ENCODE data around the gene RLF. TPM values are rescaled to one million over a fixed set of nuclear protein-coding genes. Genes with fewer than 3 reads are reported as not detected.

RLF gene
- total RNA-seq, 5 donors from 2014 or later (not counting 1 experiment from before 2014, with no cell fraction given), result 17.5 to 25.1 (median 18.4) TPM

DNA sequence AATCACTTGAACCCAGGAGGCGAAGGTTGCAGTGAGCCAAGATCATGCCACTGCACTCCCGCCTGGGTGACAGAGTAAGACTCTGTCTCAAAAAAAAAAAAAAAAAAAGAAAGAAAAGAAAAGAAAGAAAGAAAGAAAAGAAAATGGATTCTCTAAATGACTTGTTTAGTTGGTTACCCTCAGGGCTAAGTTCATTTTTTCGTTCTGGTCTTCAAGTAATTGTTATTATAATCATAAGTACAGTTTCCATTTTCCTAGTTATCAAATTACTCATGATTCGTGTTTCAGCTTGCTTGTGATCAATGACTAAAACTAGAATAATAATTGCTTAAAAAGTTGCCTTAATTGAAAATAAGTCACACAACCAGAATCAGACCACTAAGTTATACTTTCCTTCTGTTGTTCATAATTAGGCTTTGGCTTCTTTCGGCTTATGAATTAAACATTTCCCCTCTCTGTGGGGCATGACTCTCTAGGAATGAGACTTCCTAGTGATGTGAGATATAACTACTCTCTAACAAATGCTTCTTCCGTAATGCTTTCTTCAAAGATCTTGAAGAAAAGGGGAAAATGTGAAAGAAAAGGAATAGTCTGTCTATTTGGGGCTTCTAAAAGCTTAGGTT lies 9.6 kb upstream of the RLF start:
- WGBS (ENCODE audit: insufficient coverage), result no CpG with 5 or more reads among the region's 6 CpGs
- H3K4me3 ChIP-seq (ENCODE audit: control insufficient read depth in 1 of 2, extremely low read depth in 1 of 2, low read length in 1 of 2), result no peak overlapping the region

DNA sequence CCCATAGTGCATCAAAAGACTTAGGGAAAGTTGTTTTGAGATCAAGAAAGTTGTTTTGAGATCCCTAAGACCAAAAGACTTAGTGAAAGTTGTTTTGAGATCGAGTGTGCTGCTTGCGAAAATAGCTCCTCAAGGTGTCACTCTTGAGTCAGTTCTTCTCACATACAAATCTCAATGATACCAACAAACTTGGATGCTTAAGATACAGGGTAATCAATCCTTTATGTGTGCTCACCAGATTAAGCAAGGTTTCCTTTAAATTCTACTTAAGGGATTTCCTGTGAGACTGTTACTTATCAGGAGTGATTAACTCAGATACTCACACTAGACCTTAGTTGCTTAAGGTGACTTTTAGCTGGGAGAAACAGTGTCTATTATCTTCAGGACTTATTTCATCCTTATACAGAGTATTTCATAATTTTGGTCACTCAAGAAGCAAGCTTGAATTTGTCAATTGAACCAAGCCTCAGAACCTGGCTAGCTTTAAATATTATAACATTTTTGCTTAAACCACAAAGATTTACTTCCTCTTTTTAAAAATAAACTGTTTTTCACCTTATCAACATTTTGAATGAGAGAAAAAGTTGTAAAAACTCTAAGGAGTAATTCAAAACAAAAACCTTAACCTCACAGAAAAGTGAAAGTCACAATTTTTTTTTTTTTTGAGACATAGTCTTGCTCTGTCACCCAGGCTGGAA lies 8.0 kb upstream of the RLF start:
- peak; percentile 57 to 81 (median 70) for ATAC-seq (replicated peaks in 1 of 4)
- no peaks in the 10 kb centered on the region for H3K36me3 ChIP-seq (ENCODE audit: control insufficient read depth in 2 of 2, extremely low read depth in 1 of 2, insufficient read depth in 1 of 2, low read length in 1 of 2)
- peak overlapping the region; percentile 40 to 82 for H3K27ac Mint-ChIP-seq

More for the DNA sequence above, 9.6 kb upstream of the RLF start:
- Mint-ChIP-seq H3K9me3 (no peaks in the 10 kb centered on the region), H3K27ac (no peak overlapping the region), H3K27me3 (peaks cover 12 to 19% of the 10 kb centered on the region in 2 donors), H3K36me3 (no peaks in the 10 kb centered on the region), H3K4me3 (no peak overlapping the region), H3K4me1 (peaks cover 5 to 10% (median 6%) of the 10 kb centered on the region in 3 donors)
- Histone ChIP-seq H3K4me1 (ENCODE audit: control insufficient read depth in 1 of 2, extremely low read depth in 1 of 2, insufficient read depth in 2 of 2, low read length in 2 of 2) (no peaks in the 10 kb centered on the region), H3K36me3 (ENCODE audit: control insufficient read depth in 2 of 2, extremely low read depth in 1 of 2, insufficient read depth in 1 of 2, low read length in 1 of 2) (no peaks in the 10 kb centered on the region), H3K27me3 (replicated peaks in 1 of 2; ENCODE audit: control insufficient read depth in 2 of 2, extremely low read depth in 1 of 2, insufficient read depth in 2 of 2, low read length in 1 of 2) (no peaks in the 10 kb centered on the region), H3K9me3 (no peaks in the 10 kb centered on the region), H3K27ac (ENCODE audit: low read length) (no peak overlapping the region)
- CTCF ChIA-PET, result interaction anchor here (0.6 to 5.0 kb wide), 19 partner anchors 8 to 614 kb away, joined by 3 to 75 read pairs (median 7); no protein-coding TSS in a partner anchor
- POLR2A ChIA-PET, result interaction anchor here (0.6 to 0.7 kb wide), 2 partner anchors 235 to 271 kb away, joined by 4 to 7 read pairs; no protein-coding TSS in a partner anchor
- ATAC-seq (replicated peaks in 1 of 4), result no peak
- no peak for DNase-seq

DNA sequence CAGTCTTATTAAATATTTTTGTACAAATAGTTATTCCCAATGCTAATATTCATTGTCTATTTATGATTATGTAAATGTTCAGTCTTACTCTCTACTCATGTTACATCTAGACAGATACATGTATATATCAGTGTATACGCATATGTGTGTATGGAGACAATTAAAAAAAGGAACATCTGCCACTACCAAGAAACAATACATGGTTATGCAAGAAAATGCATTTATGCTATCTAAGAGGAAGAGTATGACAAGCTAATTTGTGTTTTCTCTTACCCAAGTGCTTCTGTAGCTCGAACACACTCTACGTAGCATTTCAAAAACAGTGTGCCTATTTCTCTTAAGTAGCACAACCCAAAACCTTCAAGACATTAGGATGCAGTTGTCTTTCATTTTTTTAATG lies 6.1 kb upstream of the RLF start:
- CTCF ChIA-PET, result interaction anchor here in 1 of 2 donors (0.6 to 5.0 kb wide), 8 partner anchors 11 to 360 kb away, joined by 3 to 75 read pairs (median 4); no protein-coding TSS in a partner anchor
- H3K4me3 Mint-ChIP-seq, result no peak overlapping the region
- no peaks in the 10 kb centered on the region for H3K27me3 ChIP-seq (replicated peaks in 1 of 2; ENCODE audit: control insufficient read depth in 2 of 2, extremely low read depth in 1 of 2, insufficient read depth in 2 of 2, low read length in 1 of 2)
- H3K27ac Mint-ChIP-seq, result no peak overlapping the region
- no peaks in the 10 kb centered on the region for H3K9me3 ChIP-seq
- DNase-seq (no peak), ATAC-seq (replicated peaks in 1 of 4) (no peak)
- H3K4me3 ChIP-seq (ENCODE audit: control insufficient read depth in 1 of 2, extremely low read depth in 1 of 2, low read length in 1 of 2), result no peak overlapping the region
- no peak overlapping the region for H3K27ac ChIP-seq (ENCODE audit: low read length)
- WGBS (ENCODE audit: insufficient coverage), result no CpG with 5 or more reads among the region's 3 CpGs
- no peaks in the 10 kb centered on the region for H3K9me3 Mint-ChIP-seq
- H3K36me3 Mint-ChIP-seq, result no peaks in the 10 kb centered on the region
- no peaks in the 10 kb centered on the region for H3K4me1 ChIP-seq (ENCODE audit: control insufficient read depth in 1 of 2, extremely low read depth in 1 of 2, insufficient read depth in 2 of 2, low read length in 2 of 2)
- POLR2A ChIA-PET, result interaction anchor here (0.6 kb wide), 2 partner anchors 25 to 438 kb away, joined by 3 read pairs; no protein-coding TSS in a partner anchor
- H3K4me1 Mint-ChIP-seq, result peaks cover 5 to 10% (median 6%) of the 10 kb centered on the region in 3 donors
- no peaks in the 10 kb centered on the region for H3K36me3 ChIP-seq (ENCODE audit: control insufficient read depth in 2 of 2, extremely low read depth in 1 of 2, insufficient read depth in 1 of 2, low read length in 1 of 2)
- no peaks in the 10 kb centered on the region for H3K27me3 Mint-ChIP-seq

More for the DNA sequence above, 8.0 kb upstream of the RLF start:
- Histone ChIP-seq H3K9me3 (no peaks in the 10 kb centered on the region), H3K4me3 (ENCODE audit: control insufficient read depth in 1 of 2, extremely low read depth in 1 of 2, low read length in 1 of 2) (no peak overlapping the region), H3K27me3 (replicated peaks in 1 of 2; ENCODE audit: control insufficient read depth in 2 of 2, extremely low read depth in 1 of 2, insufficient read depth in 2 of 2, low read length in 1 of 2) (no peaks in the 10 kb centered on the region), H3K4me1 (ENCODE audit: control insufficient read depth in 1 of 2, extremely low read depth in 1 of 2, insufficient read depth in 2 of 2, low read length in 2 of 2) (no peaks in the 10 kb centered on the region), H3K27ac (ENCODE audit: low read length) (no peak overlapping the region)
- Mint-ChIP-seq H3K36me3 (no peaks in the 10 kb centered on the region), H3K4me1 (peaks cover 5 to 10% (median 6%) of the 10 kb centered on the region in 3 donors), H3K4me3 (peak overlapping the region in 2 of 3 donors; percentile 14 to 23), H3K9me3 (no peaks in the 10 kb centered on the region), H3K27me3 (peaks cover 4% of the 10 kb centered on the region in 2 donors)
- ChIA-PET POLR2A (interaction anchor here (0.7 kb wide), 3 partner anchors 228 to 297 kb away, joined by 3 to 5 read pairs (median 5); partner anchors contain the start of gene ZFP69B (in 1 of the 2)), CTCF (interaction anchor here (0.6 to 5.0 kb wide), 39 partner anchors 8 to 1030 kb away, joined by 3 to 75 read pairs (median 5); partner anchors contain the start of genes RLF (in 1 of the 2) and SMAP2 (in 1 of the 2))
- peak in 20 of 35 experiments; percentile 9 to 83 (median 24) for DNase-seq
- WGBS (ENCODE audit: insufficient coverage), result no CpG with 5 or more reads among the region's 2 CpGs

DNA sequence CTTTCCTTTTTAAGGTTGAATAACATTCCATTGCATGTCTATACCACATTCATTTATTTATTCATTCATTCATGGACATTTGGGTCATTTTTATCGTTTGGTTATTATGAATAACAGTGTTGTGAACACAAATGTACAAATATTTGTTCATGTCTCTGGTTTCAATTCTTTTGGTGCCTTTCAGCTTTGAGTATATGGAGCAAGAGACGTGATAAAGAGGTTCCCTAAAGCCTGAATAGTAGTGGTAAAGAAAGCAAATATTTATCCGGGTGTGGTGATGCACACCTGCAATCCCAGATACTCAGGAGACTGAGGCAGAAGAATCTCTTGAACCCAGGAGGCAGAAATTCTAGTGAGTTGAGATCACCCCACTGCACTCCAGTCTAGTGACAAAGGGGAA lies 5.3 kb upstream of the RLF start:
- H3K36me3 Mint-ChIP-seq, result no peaks in the 10 kb centered on the region
- ATAC-seq (replicated peaks in 1 of 4) (no peak), DNase-seq (no peak)
- H3K27me3 Mint-ChIP-seq, result no peaks in the 10 kb centered on the region
- H3K4me3 Mint-ChIP-seq, result no peak overlapping the region
- no peaks in the 10 kb centered on the region for H3K9me3 Mint-ChIP-seq
- H3K4me1 ChIP-seq (ENCODE audit: control insufficient read depth in 1 of 2, extremely low read depth in 1 of 2, insufficient read depth in 2 of 2, low read length in 2 of 2), result peaks cover 4% of the 10 kb centered on the region in 2 experiments
- H3K4me3 ChIP-seq (ENCODE audit: control insufficient read depth in 1 of 2, extremely low read depth in 1 of 2, low read length in 1 of 2), result no peak overlapping the region
- H3K4me1 Mint-ChIP-seq, result peaks cover 9 to 12% (median 9%) of the 10 kb centered on the region in 3 donors
- H3K27ac Mint-ChIP-seq, result no peak overlapping the region
- no peaks in the 10 kb centered on the region for H3K9me3 ChIP-seq
- H3K27ac ChIP-seq (ENCODE audit: low read length), result no peak overlapping the region
- no CpG with 5 or more reads among the region's 3 CpGs for WGBS (ENCODE audit: insufficient coverage)
- H3K36me3 ChIP-seq (ENCODE audit: control insufficient read depth in 2 of 2, extremely low read depth in 1 of 2, insufficient read depth in 1 of 2, low read length in 1 of 2), result no peaks in the 10 kb centered on the region
- no peaks in the 10 kb centered on the region for H3K27me3 ChIP-seq (replicated peaks in 1 of 2; ENCODE audit: control insufficient read depth in 2 of 2, extremely low read depth in 1 of 2, insufficient read depth in 2 of 2, low read length in 1 of 2)
- ChIA-PET CTCF (interaction anchor here in 1 of 2 donors (0.7 to 5.0 kb wide), 4 partner anchors 81 to 282 kb away, joined by 3 to 75 read pairs (median 4); no protein-coding TSS in a partner anchor), POLR2A (interaction anchor here (0.6 kb wide), 2 partner anchors 100 to 271 kb away, joined by 3 to 4 read pairs; no protein-coding TSS in a partner anchor)

DNA sequence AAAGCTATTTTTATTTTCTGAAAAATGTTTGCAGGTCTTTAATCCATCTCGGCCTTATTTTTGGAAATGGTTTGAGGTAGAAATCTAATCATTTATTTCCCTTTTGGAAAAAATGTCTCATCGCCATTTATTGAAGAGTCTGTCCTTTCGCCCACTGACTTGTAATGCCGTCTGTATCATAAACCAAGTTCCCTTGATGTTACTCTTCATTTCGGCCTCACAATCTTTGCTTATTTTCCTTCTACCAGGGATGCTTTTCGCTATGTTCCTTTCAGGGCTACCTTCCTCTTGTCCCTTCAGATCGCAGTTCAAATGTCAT lies 422 bp upstream of the RLF start:
- H3K36me3 ChIP-seq (ENCODE audit: control insufficient read depth in 2 of 2, extremely low read depth in 1 of 2, insufficient read depth in 1 of 2, low read length in 1 of 2), result no peaks in the 10 kb centered on the region
- DNase-seq (no peak), ATAC-seq (replicated peaks in 1 of 4) (no peak)
- H3K27ac ChIP-seq (ENCODE audit: low read length), result peak overlapping the region; percentile 97
- Mint-ChIP-seq H3K4me3 (no peak overlapping the region), H3K4me1 (peaks cover 7% of the 10 kb centered on the region in 3 donors), H3K36me3 (peaks cover 2% of the 10 kb centered on the region), H3K27me3 (no peaks in the 10 kb centered on the region), H3K27ac (peak overlapping the region; percentile 99), H3K9me3 (no peaks in the 10 kb centered on the region)
- no peaks in the 10 kb centered on the region for H3K9me3 ChIP-seq
- ChIA-PET POLR2A (interaction anchor here (0.6 to 1.8 kb wide), 6 partner anchors 92 to 225 kb away, joined by 3 to 4 read pairs (median 4); partner anchors contain the start of gene SMAP2 (in 1 of the 2)), CTCF (interaction anchor here (0.6 to 1.7 kb wide), 7 partner anchors 8 to 235 kb away, joined by 3 to 4 read pairs (median 3); no protein-coding TSS in a partner anchor)
- peaks cover 12 to 31% of the 10 kb centered on the region in 2 experiments for H3K4me1 ChIP-seq (ENCODE audit: control insufficient read depth in 1 of 2, extremely low read depth in 1 of 2, insufficient read depth in 2 of 2, low read length in 2 of 2)
- H3K4me3 ChIP-seq (ENCODE audit: control insufficient read depth in 1 of 2, extremely low read depth in 1 of 2, low read length in 1 of 2), result peak overlapping the region; percentile 91 to 92
- no peaks in the 10 kb centered on the region for H3K27me3 ChIP-seq (replicated peaks in 1 of 2; ENCODE audit: control insufficient read depth in 2 of 2, extremely low read depth in 1 of 2, insufficient read depth in 2 of 2, low read length in 1 of 2)
- WGBS (ENCODE audit: insufficient coverage), result 18% methylated on average over 6 of the region's 7 CpGs

DNA sequence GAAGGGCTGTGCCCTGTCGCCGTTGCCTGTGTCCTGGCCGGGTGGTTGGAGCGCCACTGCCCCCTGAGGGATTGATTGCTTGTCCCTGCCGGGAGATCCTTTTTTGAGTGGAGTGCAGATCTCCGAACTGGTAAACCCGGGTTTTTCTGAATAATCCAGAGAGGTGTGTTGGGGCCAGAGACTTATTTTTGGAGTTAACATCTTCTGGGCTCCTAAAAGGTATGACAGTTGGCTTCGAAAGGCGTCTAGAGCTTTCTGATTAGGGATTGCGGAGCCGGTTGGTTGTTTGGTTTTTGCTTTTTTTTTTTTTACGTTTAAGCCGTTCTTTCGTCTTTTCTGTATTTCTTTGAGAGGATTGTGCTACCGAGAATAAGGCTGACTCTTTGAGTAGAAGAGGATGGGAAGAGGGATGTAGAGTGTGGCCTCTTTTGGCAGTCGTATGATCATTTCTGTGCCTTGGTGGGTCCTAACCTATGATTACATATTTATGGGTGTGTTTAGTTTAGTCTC lies 756 bp downstream of the RLF start:
- DNase-seq (peak in 4 of 35 experiments; percentile 6 to 16 (median 10)), ATAC-seq (replicated peaks in 1 of 4) (peak in 2 of 4 experiments; percentile 14 to 19)
- Mint-ChIP-seq H3K27me3 (no peaks in the 10 kb centered on the region), H3K9me3 (no peaks in the 10 kb centered on the region), H3K36me3 (peaks cover 5% of the 10 kb centered on the region), H3K27ac (no peak overlapping the region), H3K4me3 (no peak overlapping the region), H3K4me1 (peaks cover 8% of the 10 kb centered on the region in 3 donors)
- Histone ChIP-seq H3K4me3 (ENCODE audit: control insufficient read depth in 1 of 2, extremely low read depth in 1 of 2, low read length in 1 of 2) (peak overlapping the region; percentile 91 to 92), H3K27ac (ENCODE audit: low read length) (peak overlapping the region; percentile 97), H3K9me3 (no peaks in the 10 kb centered on the region), H3K27me3 (replicated peaks in 1 of 2; ENCODE audit: control insufficient read depth in 2 of 2, extremely low read depth in 1 of 2, insufficient read depth in 2 of 2, low read length in 1 of 2) (no peaks in the 10 kb centered on the region), H3K4me1 (ENCODE audit: control insufficient read depth in 1 of 2, extremely low read depth in 1 of 2, insufficient read depth in 2 of 2, low read length in 2 of 2) (peaks cover 12 to 31% of the 10 kb centered on the region in 2 experiments), H3K36me3 (ENCODE audit: control insufficient read depth in 2 of 2, extremely low read depth in 1 of 2, insufficient read depth in 1 of 2, low read length in 1 of 2) (no peaks in the 10 kb centered on the region)
- WGBS (ENCODE audit: insufficient coverage), result 0% methylated on average over 14 of the region's 16 CpGs
- ChIA-PET POLR2A (interaction anchor here (0.5 to 1.8 kb wide), 8 partner anchors 22 to 297 kb away, joined by 3 to 11 read pairs (median 4); partner anchors contain the start of gene SMAP2 (in 1 of the 2)), CTCF (interaction anchor here (0.6 to 1.7 kb wide), 10 partner anchors 8 to 246 kb away, joined by 3 to 5 read pairs (median 4); no protein-coding TSS in a partner anchor)
